MCF 10A (cell line): ENCODE measurements around the gene PIWIL4. TPM values are rescaled to one million over a fixed set of nuclear protein-coding genes. Genes with fewer than 3 reads are reported as not detected.

Experiments
- BruUV-seq: library from RNA; stranded (reverse); fragments of 400-500 nt; replicated peaks from 2 replicates; lab custom pipeline; 2021; lab: Mats Ljungman, UMichigan
- CTCF ChIA-PET: fragments of 300-600 bp; sonication (Branson Sonifier 250); formaldehyde crosslinking; extraction: SDS; loops from one replicate; lab custom pipeline; 2021; ENCODE audit warnings: antibody characterized with exemption, inconsistent platforms; lab: Yijun Ruan, JAX
- POLR2A ChIA-PET: fragments of 300-600, 350-650 bp; sonication (Branson Sonifier 250); formaldehyde crosslinking; extraction: SDS; loops from one replicate; lab custom pipeline; 2020; ENCODE audit warnings: antibody characterized with exemption, inconsistent platforms; lab: Yijun Ruan, JAX
- DNase-seq: peaks from one replicate; pipeline ENCODE4 v3.0.0-alpha.2; 2018; ENCODE audit not compliant: unreplicated experiment
- H3K27ac Mint-ChIP-seq: one replicate; pipeline ENCODE4 v1.8.0; 2022; ENCODE audit warnings: mild to moderate bottlenecking, low read depth, mixed read lengths; ENCODE audit not compliant: unreplicated experiment
- H3K27me3 Mint-ChIP-seq: one replicate; pipeline ENCODE4 v1.8.0; 2022; ENCODE audit warnings: mixed read lengths; ENCODE audit not compliant: insufficient read depth, unreplicated experiment
- H3K36me3 Mint-ChIP-seq: one replicate; pipeline ENCODE4 v1.8.0; 2022; ENCODE audit warnings: mild to moderate bottlenecking, moderate library complexity, mixed read lengths; ENCODE audit not compliant: insufficient read depth, unreplicated experiment
- H3K4me1 Mint-ChIP-seq: one replicate; pipeline ENCODE4 v1.8.0; 2022; ENCODE audit warnings: mixed read lengths; ENCODE audit not compliant: insufficient read depth, unreplicated experiment
- H3K4me3 Mint-ChIP-seq: one replicate; pipeline ENCODE4 v1.8.0; 2022; ENCODE audit warnings: mild to moderate bottlenecking, moderate library complexity, mixed read lengths; ENCODE audit not compliant: unreplicated experiment
- H3K9me3 Mint-ChIP-seq: one replicate; pipeline ENCODE4 v1.8.0; 2022; ENCODE audit warnings: mixed read lengths; ENCODE audit not compliant: unreplicated experiment
- intact Hi-C: fragments of 100-400 bp; cut with micrococcal nuclease; formaldehyde crosslinking; loops from 2 replicates; pipeline ENCODE4 v1.14.1; 2022
- total RNA-seq: library from RNA; stranded (reverse); gene quantifications from 2 replicates; pipeline ENCODE4 v1.2.3, GENCODE V29; 2022
- TF ChIP-seq, protein P1 (sequence below): fragments of 200-600 bp; IDR thresholded peaks from one replicate; pipeline ENCODE4 v1.8.0; 2022; ENCODE audit warnings: antibody characterized with exemption, mild to moderate bottlenecking; ENCODE audit not compliant: unreplicated experiment

Gene PIWIL4
- total RNA-seq, 1 experiment from 2014 or later: not detected

DNA sequence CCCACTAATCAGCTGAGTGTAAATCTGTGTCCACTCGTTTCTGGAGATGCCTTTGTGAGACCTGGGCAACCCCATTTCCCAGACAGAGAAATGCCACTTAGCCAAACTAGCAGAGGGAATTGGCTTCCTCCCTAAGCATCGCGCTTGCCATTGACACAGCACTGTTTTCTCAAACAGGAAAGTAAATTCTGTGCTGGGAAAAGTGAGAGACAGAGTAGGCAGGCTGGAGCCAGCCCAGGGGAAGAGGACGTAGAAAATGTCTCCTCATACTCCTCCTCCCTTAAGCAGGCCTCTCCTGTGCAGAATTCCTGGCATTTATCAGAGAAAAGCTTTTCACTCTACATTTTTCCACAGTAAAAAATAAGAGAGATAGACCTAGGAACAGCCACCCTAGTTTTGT, 101.9 kb downstream of the PIWIL4 start:
- Mint-ChIP-seq H3K27me3 (no peaks in the 10 kb centered on the region), H3K9me3 (no peaks in the 10 kb centered on the region), H3K4me1 (peaks cover 3% of the 10 kb centered on the region), H3K27ac (no peak overlapping the region), H3K36me3 (no peaks in the 10 kb centered on the region), H3K4me3 (no peak overlapping the region)
- ChIA-PET POLR2A (no interaction called here), CTCF (no interaction called here)
- TF ChIP-seq, protein P1, sequence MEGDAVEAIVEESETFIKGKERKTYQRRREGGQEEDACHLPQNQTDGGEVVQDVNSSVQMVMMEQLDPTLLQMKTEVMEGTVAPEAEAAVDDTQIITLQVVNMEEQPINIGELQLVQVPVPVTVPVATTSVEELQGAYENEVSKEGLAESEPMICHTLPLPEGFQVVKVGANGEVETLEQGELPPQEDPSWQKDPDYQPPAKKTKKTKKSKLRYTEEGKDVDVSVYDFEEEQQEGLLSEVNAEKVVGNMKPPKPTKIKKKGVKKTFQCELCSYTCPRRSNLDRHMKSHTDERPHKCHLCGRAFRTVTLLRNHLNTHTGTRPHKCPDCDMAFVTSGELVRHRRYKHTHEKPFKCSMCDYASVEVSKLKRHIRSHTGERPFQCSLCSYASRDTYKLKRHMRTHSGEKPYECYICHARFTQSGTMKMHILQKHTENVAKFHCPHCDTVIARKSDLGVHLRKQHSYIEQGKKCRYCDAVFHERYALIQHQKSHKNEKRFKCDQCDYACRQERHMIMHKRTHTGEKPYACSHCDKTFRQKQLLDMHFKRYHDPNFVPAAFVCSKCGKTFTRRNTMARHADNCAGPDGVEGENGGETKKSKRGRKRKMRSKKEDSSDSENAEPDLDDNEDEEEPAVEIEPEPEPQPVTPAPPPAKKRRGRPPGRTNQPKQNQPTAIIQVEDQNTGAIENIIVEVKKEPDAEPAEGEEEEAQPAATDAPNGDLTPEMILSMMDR: no peak
- no peak for DNase-seq
- no TSS peak for BruUV-seq
- intact Hi-C loops: no loop called here

Other genes starting within 250 kb of the PIWIL4 start
- not detected in 2 replicates for gene GPR83, start 165.9 kb upstream of the PIWIL4 start, total RNA-seq
- 13.2 and 15.1 TPM in 2 replicates for gene MRE11, start 73.5 kb upstream of the PIWIL4 start, total RNA-seq
- 9.7 and 13.0 TPM in 2 replicates for gene ANKRD49, start 73.4 kb upstream of the PIWIL4 start, total RNA-seq
- gene C11orf97, start 54.9 kb upstream of the PIWIL4 start, total RNA-seq: not detected in 2 replicates
- 0.23 and 0.32 TPM in 2 replicates for gene FUT4, start 23.4 kb upstream of the PIWIL4 start, total RNA-seq
- 76.6 and 77.0 TPM in 2 replicates for gene AMOTL1, start 201.0 kb downstream of the PIWIL4 start, total RNA-seq